ENCODE data around the gene PRR7. TPM values are rescaled to one million over a fixed set of nuclear protein-coding genes. Genes with fewer than 3 reads are reported as not detected.
A peak's percentile ranks its signal among the peaks of the same experiment; 100 is the strongest.

PRR7 gene
- total RNA-seq (10 to 100 TPM in 1 of 7 donors, 1 to 10 TPM in 5, under 1 TPM in 1; 0.66 to 11.4 (median 2.1) TPM), polyA plus RNA-seq (under 1 TPM in 1 of 2 donors, not detected in 1; 0.51 TPM)
- long read RNA-seq, donor 1, partial matches to known transcripts: 1 of 1 reads
- long read RNA-seq, donor 1, other reads (novel, unspliced or antisense): 0 of 1 reads
- long read RNA-seq, donor 2, partial matches to known transcripts: 0 of 3 reads
- long read RNA-seq, donor 2, other reads (novel, unspliced or antisense): 0 of 3 reads
- long read RNA-seq, donor 3, partial matches to known transcripts: 0 of 4 reads
- long read RNA-seq, donor 3, other reads (novel, unspliced or antisense): 2 of 4 reads

GRCh38 chr5:177446200-177447065 lies at the start of gene PRR7:
PRR7 (plus strand) TSS chr5:177446814; CDS start chr5:177455068, 8,254 bp downstream.
- H3K4me3 ChIP-seq: peak within 1 kb of the TSS; percentile 42
- peak; percentile 55 to 80 (median 69) for DNase-seq
- intact Hi-C loops (cut with DNase I): loop anchor here in 1 of 4 donors (5.0 kb wide), 1 partner anchor 39 kb away; the partner anchor contains the start of gene F12
- 0% methylated on average over 27 to 87 of the region's 89 CpGs for WGBS, 3 donors
- TF ChIP-seq POLR2A (IDR thresholded peaks at IDR 0.05): no peak
- TF ChIP-seq CTCF (IDR thresholded peaks at IDR 0.05): peak in 2 of 3 donors; percentile 8 to 9
- no peak for TF ChIP-seq EP300 (IDR thresholded peaks at IDR 0.05)
- H3K36me3 ChIP-seq: no peaks in the 10 kb centered on the region
- no peaks in the 10 kb centered on the region for H3K9me3 ChIP-seq
- H3K27me3 ChIP-seq: no peaks in the 10 kb centered on the region
- no peak within 1 kb of the TSS for H3K27ac ChIP-seq
- H3K4me1 ChIP-seq (ENCODE audit: insufficient read depth): peaks cover 6% of the 10 kb centered on the region

- Histone ChIP-seq H3K27ac (no peak overlapping the region), H3K4me1 (ENCODE audit: insufficient read depth) (peaks cover 5% of the 10 kb centered on the region), H3K9me3 (no peaks in the 10 kb centered on the region), H3K36me3 (no peaks in the 10 kb centered on the region), H3K4me3 (no peak overlapping the region), H3K27me3 (peaks cover 7% of the 10 kb centered on the region)
- no peak for TF ChIP-seq EP300 (IDR thresholded peaks at IDR 0.05)
- TF ChIP-seq CTCF (IDR thresholded peaks at IDR 0.05): no peak
- no peak for TF ChIP-seq POLR2A (IDR thresholded peaks at IDR 0.05)
- WGBS, 3 donors: 87 to 92% (median 89%) methylated on average over 16 of the region's 16 CpGs
- intact Hi-C loops (cut with DNase I): no loop called here
- DNase-seq: no peak
Observed at GRCh38 chr5:177397875-177398390, 48.7 kb upstream of the PRR7 start.

- Histone ChIP-seq H3K27ac (no peak within 1 kb of the TSS), H3K27me3 (peaks cover 9% of the 10 kb centered on the region), H3K9me3 (no peaks in the 10 kb centered on the region), H3K4me1 (ENCODE audit: insufficient read depth) (peaks cover 9% of the 10 kb centered on the region), H3K4me3 (no peak within 1 kb of the TSS), H3K36me3 (no peaks in the 10 kb centered on the region)
- WGBS, 3 donors: 3 to 18% (median 4%) methylated on average over 74 to 92 of the region's 92 CpGs
- no peak for TF ChIP-seq CTCF (IDR thresholded peaks at IDR 0.05)
- peak in 3 of 5 donors; percentile 35 to 64 (median 55) for DNase-seq
- intact Hi-C loops (cut with DNase I): loop anchor here in 2 of 4 donors (5.0 kb wide), 2 partner anchors 57 to 97 kb away; partner anchors contain the start of gene PDLIM7 (in 1 of the 2)
Observed at GRCh38 chr5:177399997-177400868, 46.4 kb upstream of the PRR7 start, which contains the start of gene PFN3. PFN3 (minus strand) TSS chr5:177400661; CDS start chr5:177400576, 85 bp downstream.
